Hepatic stellate cell (primary cell): ENCODE measurements around the gene MMP7.
A peak's percentile ranks its signal among the peaks of the same experiment; 100 is the strongest.

ENCODE experiments used
- DNase-seq: peaks from one replicate; pipeline ENCODE4 v3.0.0; 2011; ENCODE audit warnings: low spot score

The MMP7 gene

GRCh38 chr11:102530558-102530957 is at the start of gene MMP7:
Gene MMP7 (minus strand): TSS chr11:102530747. CDS start chr11:102530700, 47 bp downstream.
- peak; percentile 15 for DNase-seq

GRCh38 chr11:102577723-102578122 is 47.2 kb upstream of the MMP7 start:
- no peak for DNase-seq

- no peak for DNase-seq
Measured at GRCh38 chr11:102577182-102577581, 46.6 kb upstream of the MMP7 start.

GRCh38 chr11:102576350-102576749 is 45.8 kb upstream of the MMP7 start:
- DNase-seq = no peak

GRCh38 chr11:102575012-102575411 is 44.5 kb upstream of the MMP7 start:
- no peak for DNase-seq

GRCh38 chr11:102573851-102574250 is 43.3 kb upstream of the MMP7 start:
- peak; percentile 9 for DNase-seq

GRCh38 chr11:102572554-102573220 is 42.1 kb upstream of the MMP7 start:
- DNase-seq = no peak

- DNase-seq = no peak
Measured at GRCh38 chr11:102568851-102569250, 38.3 kb upstream of the MMP7 start.

- DNase-seq = no peak
Measured at GRCh38 chr11:102566112-102566511, 35.6 kb upstream of the MMP7 start.

- peak; percentile 44 for DNase-seq
Measured at GRCh38 chr11:102564110-102564509, 33.6 kb upstream of the MMP7 start.

- no peak for DNase-seq
Measured at GRCh38 chr11:102561636-102562035, 31.1 kb upstream of the MMP7 start.

- peak; percentile 36 for DNase-seq
Measured at GRCh38 chr11:102560555-102561011, 30.0 kb upstream of the MMP7 start.

- DNase-seq = no peak
Measured at GRCh38 chr11:102559839-102560238, 29.3 kb upstream of the MMP7 start.

GRCh38 chr11:102555091-102555490 is 24.5 kb upstream of the MMP7 start:
- DNase-seq = no peak

- DNase-seq = no peak
Measured at GRCh38 chr11:102553835-102554282, 23.3 kb upstream of the MMP7 start.

GRCh38 chr11:102552447-102553194 is 22.1 kb upstream of the MMP7 start:
- no peak for DNase-seq

- DNase-seq = no peak
Measured at GRCh38 chr11:102552020-102552419, 21.5 kb upstream of the MMP7 start.

GRCh38 chr11:102551169-102551781 is 20.7 kb upstream of the MMP7 start:
- no peak for DNase-seq

GRCh38 chr11:102546923-102547471 is 16.4 kb upstream of the MMP7 start:
- no peak for DNase-seq

GRCh38 chr11:102546427-102546826 is 15.9 kb upstream of the MMP7 start:
- no peak for DNase-seq

- DNase-seq = no peak
Measured at GRCh38 chr11:102545701-102546100, 15.2 kb upstream of the MMP7 start.

GRCh38 chr11:102544594-102544993 is 14.0 kb upstream of the MMP7 start:
- DNase-seq = no peak

- DNase-seq = no peak
Measured at GRCh38 chr11:102539567-102539966, 9.0 kb upstream of the MMP7 start.
